GM13977 (cell line): ENCODE results near the gene ANKRD63.

ENCODE experiments used
- DNase-seq: peaks from one replicate; pipeline ENCODE4 v3.0.0; 2012; ENCODE audit warnings: low spot score
- CTCF ChIP-seq: IDR thresholded peaks from 2 replicates; pipeline ENCODE4 v1.5.1; 2012; ENCODE audit warnings: mild to moderate bottlenecking, control low read depth; ENCODE audit not compliant: insufficient read depth; ENCODE audit errors: extremely low read depth, missing control alignments
- in situ Hi-C: fragments of 300-500 bp; cut with MboI; formaldehyde crosslinking; loops from one replicate; pipeline ENCODE4 v1.12.0; 2022; ENCODE audit warnings: low sequenced_read_pairs, low pct_unique_long_range_greater_than_20kb, mixed read lengths, inconsistent platforms; ENCODE audit not compliant: unreplicated experiment

The ANKRD63 gene

GRCh38 chr15:40297356-40297755, 14.5 kb upstream of the ANKRD63 start:
- TF ChIP-seq CTCF = no peak
- no peak for DNase-seq
- in situ Hi-C loops = no loop called here

- TF ChIP-seq CTCF = no peak
- DNase-seq = no peak
- in situ Hi-C loops = no loop called here
These were observed 13.8 kb upstream of the ANKRD63 start for GRCh38 chr15:40296561-40297230.

- no peak for TF ChIP-seq CTCF
- in situ Hi-C loops = no loop called here
- no peak for DNase-seq
These were observed 13.2 kb upstream of the ANKRD63 start for GRCh38 chr15:40295877-40296560.

- DNase-seq = no peak
- TF ChIP-seq CTCF = no peak
- in situ Hi-C loops = no loop called here
These were observed 12.4 kb upstream of the ANKRD63 start for GRCh38 chr15:40295297-40295696.

- in situ Hi-C loops = no loop called here
- DNase-seq = no peak
- TF ChIP-seq CTCF = no peak
These were observed 11.3 kb upstream of the ANKRD63 start for GRCh38 chr15:40293905-40294895.

- no peak for TF ChIP-seq CTCF
- in situ Hi-C loops = no loop called here
- no peak for DNase-seq
These were observed 10.1 kb upstream of the ANKRD63 start for GRCh38 chr15:40293006-40293405.
